ENCODE data around the gene DSCAM. TPM values are rescaled to one million over a fixed set of nuclear protein-coding genes. Genes with fewer than 3 reads are reported as not detected.

DSCAM gene
- total RNA-seq, 1 donor = not detected

GRCh38 chr21:40355076-40355475 lies 491.9 kb downstream of the DSCAM start:
- no peak for DNase-seq (ENCODE audit: low read depth)
- H3K4me3 ChIP-seq (ENCODE audit: low read depth, low read length) = no peak overlapping the region
- TF ChIP-seq CTCF (IDR thresholded peaks at IDR 0.05; ENCODE audit: insufficient read depth, low read depth, low read length) = no peak

- H3K4me3 ChIP-seq (ENCODE audit: low read depth, low read length) = no peak overlapping the region
- no peak for TF ChIP-seq CTCF (IDR thresholded peaks at IDR 0.05; ENCODE audit: insufficient read depth, low read depth, low read length)
- DNase-seq (ENCODE audit: low read depth) = no peak
These were observed 496.0 kb downstream of the DSCAM start for GRCh38 chr21:40351006-40351405.

GRCh38 chr21:40349591-40349990 lies 497.4 kb downstream of the DSCAM start:
- DNase-seq (ENCODE audit: low read depth) = no peak
- TF ChIP-seq CTCF (IDR thresholded peaks at IDR 0.05; ENCODE audit: insufficient read depth, low read depth, low read length) = no peak
- H3K4me3 ChIP-seq (ENCODE audit: low read depth, low read length) = no peak overlapping the region

GRCh38 chr21:40345711-40346321 lies 501.1 kb downstream of the DSCAM start:
- DNase-seq (ENCODE audit: low read depth) = no peak
- TF ChIP-seq CTCF (IDR thresholded peaks at IDR 0.05; ENCODE audit: insufficient read depth, low read depth, low read length) = no peak
- no peak overlapping the region for H3K4me3 ChIP-seq (ENCODE audit: low read depth, low read length)

GRCh38 chr21:40340357-40340756 lies 506.6 kb downstream of the DSCAM start:
- TF ChIP-seq CTCF (IDR thresholded peaks at IDR 0.05; ENCODE audit: insufficient read depth, low read depth, low read length) = no peak
- H3K4me3 ChIP-seq (ENCODE audit: low read depth, low read length) = no peak overlapping the region

GRCh38 chr21:40339050-40339449 lies 507.9 kb downstream of the DSCAM start:
- TF ChIP-seq CTCF (IDR thresholded peaks at IDR 0.05; ENCODE audit: insufficient read depth, low read depth, low read length) = no peak
- no peak overlapping the region for H3K4me3 ChIP-seq (ENCODE audit: low read depth, low read length)
- no peak for DNase-seq (ENCODE audit: low read depth)

More at GRCh38 chr21:40340357-40340756, 506.6 kb downstream of the DSCAM start:
- no peak for DNase-seq (ENCODE audit: low read depth)

- DNase-seq (ENCODE audit: low read depth) = no peak
- TF ChIP-seq CTCF (IDR thresholded peaks at IDR 0.05; ENCODE audit: insufficient read depth, low read depth, low read length) = no peak
These were observed 509.0 kb downstream of the DSCAM start for GRCh38 chr21:40337981-40338380.

More at GRCh38 chr21:40337981-40338380, 509.0 kb downstream of the DSCAM start:
- H3K4me3 ChIP-seq (ENCODE audit: low read depth, low read length) = no peak overlapping the region
